ENCODE results near the gene SPDYE16. TPM values are rescaled to one million over a fixed set of nuclear protein-coding genes. Genes with fewer than 3 reads are reported as not detected.
A peak's percentile ranks its signal among the peaks of the same experiment; 100 is the strongest.
"Not testable (repeated sequence)": the region's sequence is repeated elsewhere in the genome, so short reads cannot be mapped to it uniquely, and the experiment has no call there.

SPDYE16 gene
- total RNA-seq: not detected in 2 replicates

GRCh38 chr7:76543197-76543596, at the start of gene SPDYE16:
Gene SPDYE16 (minus strand): TSS chr7:76543297. CDS start chr7:76541459, 1,838 bp downstream.
- not testable (repeated sequence) for DNase-seq (ENCODE audit: low read depth); FAIRE-seq; H3K27me3 ChIP-seq (ENCODE audit: control insufficient read depth, insufficient read depth, low read length); H3K36me3 ChIP-seq (ENCODE audit: control insufficient read depth, insufficient read depth, low read length); H3K4me3 ChIP-seq (ENCODE audit: low read depth, low read length)

- DNase-seq (ENCODE audit: low read depth); FAIRE-seq; H3K4me3 ChIP-seq (ENCODE audit: low read depth, low read length); H3K27me3 ChIP-seq (ENCODE audit: control insufficient read depth, insufficient read depth, low read length); H3K36me3 ChIP-seq (ENCODE audit: control insufficient read depth, insufficient read depth, low read length): not testable (repeated sequence)
Observed at GRCh38 chr7:76592694-76593093, 49.6 kb upstream of the SPDYE16 start.

- H3K27me3 ChIP-seq (ENCODE audit: control insufficient read depth, insufficient read depth, low read length); H3K36me3 ChIP-seq (ENCODE audit: control insufficient read depth, insufficient read depth, low read length); DNase-seq (ENCODE audit: low read depth); H3K4me3 ChIP-seq (ENCODE audit: low read depth, low read length): not testable (repeated sequence)
- peak; percentile 36 for FAIRE-seq
Observed at GRCh38 chr7:76591602-76592304, 48.7 kb upstream of the SPDYE16 start.

GRCh38 chr7:76591033-76591432, 47.9 kb upstream of the SPDYE16 start:
- not testable (repeated sequence) for H3K27me3 ChIP-seq (ENCODE audit: control insufficient read depth, insufficient read depth, low read length); FAIRE-seq; H3K36me3 ChIP-seq (ENCODE audit: control insufficient read depth, insufficient read depth, low read length); DNase-seq (ENCODE audit: low read depth); H3K4me3 ChIP-seq (ENCODE audit: low read depth, low read length)

- H3K36me3 ChIP-seq (ENCODE audit: control insufficient read depth, insufficient read depth, low read length); H3K4me3 ChIP-seq (ENCODE audit: low read depth, low read length); DNase-seq (ENCODE audit: low read depth); FAIRE-seq; H3K27me3 ChIP-seq (ENCODE audit: control insufficient read depth, insufficient read depth, low read length): not testable (repeated sequence)
Observed at GRCh38 chr7:76588586-76588985, 45.5 kb upstream of the SPDYE16 start.

GRCh38 chr7:76586585-76587315, 43.7 kb upstream of the SPDYE16 start:
- FAIRE-seq; H3K4me3 ChIP-seq (ENCODE audit: low read depth, low read length); H3K27me3 ChIP-seq (ENCODE audit: control insufficient read depth, insufficient read depth, low read length); DNase-seq (ENCODE audit: low read depth); H3K36me3 ChIP-seq (ENCODE audit: control insufficient read depth, insufficient read depth, low read length): not testable (repeated sequence)

- H3K27me3 ChIP-seq (ENCODE audit: control insufficient read depth, insufficient read depth, low read length); H3K36me3 ChIP-seq (ENCODE audit: control insufficient read depth, insufficient read depth, low read length); H3K4me3 ChIP-seq (ENCODE audit: low read depth, low read length): not testable (repeated sequence)
- FAIRE-seq (peak; percentile 13), DNase-seq (ENCODE audit: low read depth) (peak; percentile 22)
Observed at GRCh38 chr7:76583636-76584281, 40.7 kb upstream of the SPDYE16 start.

- H3K4me3 ChIP-seq (ENCODE audit: low read depth, low read length); H3K27me3 ChIP-seq (ENCODE audit: control insufficient read depth, insufficient read depth, low read length); H3K36me3 ChIP-seq (ENCODE audit: control insufficient read depth, insufficient read depth, low read length): not testable (repeated sequence)
- DNase-seq (ENCODE audit: low read depth) (peak; percentile 85), FAIRE-seq (peak; percentile 91)
Observed at GRCh38 chr7:76582848-76583631, 39.9 kb upstream of the SPDYE16 start.

- FAIRE-seq; H3K4me3 ChIP-seq (ENCODE audit: low read depth, low read length); H3K27me3 ChIP-seq (ENCODE audit: control insufficient read depth, insufficient read depth, low read length); H3K36me3 ChIP-seq (ENCODE audit: control insufficient read depth, insufficient read depth, low read length): not testable (repeated sequence)
- DNase-seq (ENCODE audit: low read depth): peak; percentile 37
Observed at GRCh38 chr7:76575919-76576655, 33.0 kb upstream of the SPDYE16 start.

GRCh38 chr7:76575431-76575830, 32.3 kb upstream of the SPDYE16 start:
- not testable (repeated sequence) for H3K27me3 ChIP-seq (ENCODE audit: control insufficient read depth, insufficient read depth, low read length); FAIRE-seq; DNase-seq (ENCODE audit: low read depth); H3K4me3 ChIP-seq (ENCODE audit: low read depth, low read length); H3K36me3 ChIP-seq (ENCODE audit: control insufficient read depth, insufficient read depth, low read length)

GRCh38 chr7:76572296-76572695, 29.2 kb upstream of the SPDYE16 start:
- not testable (repeated sequence) for FAIRE-seq; DNase-seq (ENCODE audit: low read depth); H3K27me3 ChIP-seq (ENCODE audit: control insufficient read depth, insufficient read depth, low read length)

GRCh38 chr7:76570324-76570775, 27.3 kb upstream of the SPDYE16 start:
- H3K36me3 ChIP-seq (ENCODE audit: control insufficient read depth, insufficient read depth, low read length); H3K27me3 ChIP-seq (ENCODE audit: control insufficient read depth, insufficient read depth, low read length); H3K4me3 ChIP-seq (ENCODE audit: low read depth, low read length): not testable (repeated sequence)
- FAIRE-seq: peak; percentile 32
- DNase-seq (ENCODE audit: low read depth): peak; percentile 46

More at GRCh38 chr7:76572296-76572695, 29.2 kb upstream of the SPDYE16 start:
- H3K36me3 ChIP-seq (ENCODE audit: control insufficient read depth, insufficient read depth, low read length); H3K4me3 ChIP-seq (ENCODE audit: low read depth, low read length): not testable (repeated sequence)

- not testable (repeated sequence) for H3K27me3 ChIP-seq (ENCODE audit: control insufficient read depth, insufficient read depth, low read length); H3K4me3 ChIP-seq (ENCODE audit: low read depth, low read length); FAIRE-seq; H3K36me3 ChIP-seq (ENCODE audit: control insufficient read depth, insufficient read depth, low read length)
- DNase-seq (ENCODE audit: low read depth): peak; percentile 81
Observed at GRCh38 chr7:76568742-76569141, 25.6 kb upstream of the SPDYE16 start.
